GM12873 (cell line): ENCODE results near the gene IWS1.

Source experiments
- CTCF ChIP-seq: IDR thresholded peaks from 2 replicates; pipeline ENCODE4 v1.5.1; 2012; ENCODE audit warnings: low read depth, mild to moderate bottlenecking, moderate library complexity, low read length, control low read depth; ENCODE audit not compliant: insufficient read depth; ENCODE audit errors: missing control alignments

Gene IWS1

GRCh38 chr2:127545189-127545588 is 18.9 kb upstream of the IWS1 start:
- no peak for TF ChIP-seq CTCF

GRCh38 chr2:127542231-127542630 is 15.9 kb upstream of the IWS1 start:
- TF ChIP-seq CTCF: no peak

- TF ChIP-seq CTCF: no peak
These were observed 15.5 kb upstream of the IWS1 start for GRCh38 chr2:127541809-127542208.

- TF ChIP-seq CTCF: no peak
These were observed 11.4 kb upstream of the IWS1 start for GRCh38 chr2:127537644-127538043.

GRCh38 chr2:127536707-127537541 is 10.6 kb upstream of the IWS1 start:
- no peak for TF ChIP-seq CTCF

GRCh38 chr2:127535918-127536317 is 9.6 kb upstream of the IWS1 start:
- no peak for TF ChIP-seq CTCF

- TF ChIP-seq CTCF: no peak
These were observed 9.2 kb upstream of the IWS1 start, which contains the start of gene MYO7B for GRCh38 chr2:127535422-127535901. MYO7B (plus strand) TSS chr2:127535683; CDS start chr2:127559723, 24,040 bp downstream.
